22Rv1 (cell line): Measurements from ENCODE around the gene ADGRA3.

ENCODE experiments used
- ZFX ChIP-seq: fragments of 450-650 bp; IDR thresholded peaks from 2 replicates; pipeline ENCODE4 v1.6.1; 2017; ENCODE audit warnings: antibody characterized with exemption, borderline replicate concordance
- TF ChIP-seq, protein P1 (sequence below): fragments of 450-650 bp; IDR thresholded peaks from 2 replicates; pipeline ENCODE4 v1.5.1; 2017; ENCODE audit warnings: mild to moderate bottlenecking

DNA sequence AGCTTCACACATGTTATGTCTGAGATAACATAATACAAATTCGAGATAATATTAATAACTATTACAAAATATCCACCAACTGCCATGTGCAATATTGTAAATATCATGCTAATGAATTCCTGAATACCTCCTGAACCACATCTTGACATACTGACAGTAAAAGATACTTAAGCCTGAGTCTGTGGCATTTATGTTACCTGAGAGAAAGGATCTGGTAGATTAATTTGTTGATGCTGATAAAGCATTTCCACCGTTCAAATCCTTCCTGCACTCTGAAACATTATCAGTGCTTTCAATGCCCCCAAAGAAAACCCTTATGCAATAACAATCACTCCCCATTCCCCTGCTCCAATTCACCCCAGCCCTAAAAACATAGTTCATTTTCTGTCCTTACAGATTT, 38.8 kb upstream of the ADGRA3 start:
- TF ChIP-seq, protein P1, sequence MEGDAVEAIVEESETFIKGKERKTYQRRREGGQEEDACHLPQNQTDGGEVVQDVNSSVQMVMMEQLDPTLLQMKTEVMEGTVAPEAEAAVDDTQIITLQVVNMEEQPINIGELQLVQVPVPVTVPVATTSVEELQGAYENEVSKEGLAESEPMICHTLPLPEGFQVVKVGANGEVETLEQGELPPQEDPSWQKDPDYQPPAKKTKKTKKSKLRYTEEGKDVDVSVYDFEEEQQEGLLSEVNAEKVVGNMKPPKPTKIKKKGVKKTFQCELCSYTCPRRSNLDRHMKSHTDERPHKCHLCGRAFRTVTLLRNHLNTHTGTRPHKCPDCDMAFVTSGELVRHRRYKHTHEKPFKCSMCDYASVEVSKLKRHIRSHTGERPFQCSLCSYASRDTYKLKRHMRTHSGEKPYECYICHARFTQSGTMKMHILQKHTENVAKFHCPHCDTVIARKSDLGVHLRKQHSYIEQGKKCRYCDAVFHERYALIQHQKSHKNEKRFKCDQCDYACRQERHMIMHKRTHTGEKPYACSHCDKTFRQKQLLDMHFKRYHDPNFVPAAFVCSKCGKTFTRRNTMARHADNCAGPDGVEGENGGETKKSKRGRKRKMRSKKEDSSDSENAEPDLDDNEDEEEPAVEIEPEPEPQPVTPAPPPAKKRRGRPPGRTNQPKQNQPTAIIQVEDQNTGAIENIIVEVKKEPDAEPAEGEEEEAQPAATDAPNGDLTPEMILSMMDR = no peak
- TF ChIP-seq ZFX = no peak
